NCI-H1105 treated with DMSO at 0.1 percent for 48 hours (cell line): ENCODE results near the gene KDM6A.
"Not testable (repeated sequence)": the region's sequence is repeated elsewhere in the genome, so short reads cannot be mapped to it uniquely, and the experiment has no call there.

Experiments
- DNase-seq: peaks from one replicate; lab custom pipeline; 2025; lab: John Stamatoyannopoulos, UW

The KDM6A gene

GRCh38 chrX:45083314-45083713 is 210.3 kb downstream of the KDM6A start:
- no peak for DNase-seq

GRCh38 chrX:45110494-45110893 is 237.5 kb downstream of the KDM6A start:
- no peak for DNase-seq

GRCh38 chrX:45126158-45126557 is 253.2 kb downstream of the KDM6A start:
- no peak for DNase-seq

GRCh38 chrX:45128896-45129454 is 256.0 kb downstream of the KDM6A start:
- no peak for DNase-seq

- no peak for DNase-seq
These were observed 260.5 kb downstream of the KDM6A start for GRCh38 chrX:45133465-45133864.

GRCh38 chrX:45134315-45134731 is 261.3 kb downstream of the KDM6A start:
- DNase-seq = no peak

GRCh38 chrX:45134775-45135174 is 261.8 kb downstream of the KDM6A start:
- DNase-seq = no peak

GRCh38 chrX:45135391-45136075 is 262.5 kb downstream of the KDM6A start:
- DNase-seq = not testable (repeated sequence)

GRCh38 chrX:45137531-45137930 is 264.5 kb downstream of the KDM6A start:
- no peak for DNase-seq

- no peak for DNase-seq
These were observed 265.5 kb downstream of the KDM6A start for GRCh38 chrX:45138525-45138924.

GRCh38 chrX:45140812-45141211 is 267.8 kb downstream of the KDM6A start:
- DNase-seq = no peak

GRCh38 chrX:45142185-45142584 is 269.2 kb downstream of the KDM6A start:
- peak; percentile 1 for DNase-seq

GRCh38 chrX:45143455-45143854 is 270.5 kb downstream of the KDM6A start:
- no peak for DNase-seq

- no peak for DNase-seq
These were observed 272.7 kb downstream of the KDM6A start for GRCh38 chrX:45145492-45146215.

- DNase-seq = no peak
These were observed 277.8 kb downstream of the KDM6A start for GRCh38 chrX:45150821-45151220.

- DNase-seq = no peak
These were observed 281.0 kb downstream of the KDM6A start for GRCh38 chrX:45154033-45154360.

- no peak for DNase-seq
These were observed 281.5 kb downstream of the KDM6A start for GRCh38 chrX:45154462-45154861.

- no peak for DNase-seq
These were observed 284.7 kb downstream of the KDM6A start for GRCh38 chrX:45157647-45158046.
